Astrocyte (in vitro differentiated cells and primary cell): ENCODE results near the gene BBIP1. TPM values are rescaled to one million over a fixed set of nuclear protein-coding genes. Genes with fewer than 3 reads are reported as not detected.
A peak's percentile ranks its signal among the peaks of the same experiment; 100 is the strongest.

Experiments used
- DNase-seq: peaks from one replicate; pipeline ENCODE4 v3.0.0-alpha.2; 2010; ENCODE audit warnings: low read depth
- FAIRE-seq: peaks from 2 replicates; lab custom pipeline; 2011; peaks lifted over from hg19 to GRCh38; lab: Jason Lieb, UNC
- H2AFZ ChIP-seq: 2 replicates; pipeline ENCODE4 v1.6.0; 2012; ENCODE audit warnings: low read depth, low read length, inconsistent platforms
- H3K27ac ChIP-seq: 2 replicates; pipeline ENCODE4 v1.5.1; 2011; ENCODE audit warnings: low read depth, low read length, inconsistent platforms
- H3K27me3 ChIP-seq: 2 replicates; pipeline ENCODE4 v1.6.0; 2011; ENCODE audit warnings: low read length, inconsistent platforms; ENCODE audit not compliant: insufficient read depth
- H3K36me3 ChIP-seq: 2 replicates; pipeline ENCODE4 v1.5.1; 2011; ENCODE audit warnings: low read length, inconsistent platforms; ENCODE audit not compliant: insufficient read depth
- H3K4me1 ChIP-seq: 2 replicates; pipeline ENCODE4 v1.5.1; 2011; ENCODE audit warnings: low read length, inconsistent platforms; ENCODE audit not compliant: insufficient read depth
- H3K4me2 ChIP-seq: 2 replicates; pipeline ENCODE4 v1.6.0; 2012; ENCODE audit warnings: low read length, inconsistent platforms
- H3K4me3 ChIP-seq: 2 replicates; pipeline ENCODE4 v1.5.1; 2011; ENCODE audit warnings: low read depth, mild to moderate bottlenecking, low read length, inconsistent platforms; ENCODE audit not compliant: insufficient read depth
- H3K79me2 ChIP-seq: 2 replicates; pipeline ENCODE4 v1.6.0; 2012; ENCODE audit warnings: mild to moderate bottlenecking, low read length, inconsistent platforms; ENCODE audit not compliant: insufficient read depth
- H3K9ac ChIP-seq: 2 replicates; pipeline ENCODE4 v1.6.0; 2012; ENCODE audit warnings: mild to moderate bottlenecking, low read length, inconsistent platforms
- H3K9me3 ChIP-seq: 2 replicates; pipeline ENCODE4 v1.5.1; 2012; ENCODE audit warnings: low read depth, mild to moderate bottlenecking, low read length, inconsistent platforms; ENCODE audit not compliant: insufficient read depth
- H4K20me1 ChIP-seq: 2 replicates; pipeline ENCODE4 v1.6.0; 2012; ENCODE audit warnings: low read length, inconsistent platforms; ENCODE audit not compliant: insufficient read depth
- H3K27ac Mint-ChIP-seq: one replicate; pipeline ENCODE4 v1.8.0; 2021; ENCODE audit warnings: mild to moderate bottlenecking, mixed read lengths; ENCODE audit not compliant: unreplicated experiment
- H3K27me3 Mint-ChIP-seq: one replicate; pipeline ENCODE4 v1.8.0; 2021; ENCODE audit warnings: low read depth, mixed read lengths; ENCODE audit not compliant: unreplicated experiment
- H3K36me3 Mint-ChIP-seq: one replicate; pipeline ENCODE4 v1.8.0; 2021; ENCODE audit warnings: low read depth, mixed read lengths; ENCODE audit not compliant: unreplicated experiment
- H3K4me1 Mint-ChIP-seq: one replicate; pipeline ENCODE4 v1.8.0; 2021; ENCODE audit warnings: low read depth, mixed read lengths; ENCODE audit not compliant: unreplicated experiment
- H3K4me3 Mint-ChIP-seq: one replicate; pipeline ENCODE4 v1.8.0; 2021; ENCODE audit warnings: mild to moderate bottlenecking, moderate library complexity, mixed read lengths; ENCODE audit not compliant: unreplicated experiment
- H3K9me3 Mint-ChIP-seq: one replicate; pipeline ENCODE4 v1.8.0; 2021; ENCODE audit warnings: mild to moderate bottlenecking, mixed read lengths; ENCODE audit not compliant: unreplicated experiment
- EZH2 ChIP-seq: IDR thresholded peaks from 2 replicates; pipeline ENCODE4 v1.6.1; 2012; ENCODE audit warnings: mild to moderate bottlenecking, low read length, inconsistent platforms; ENCODE audit not compliant: insufficient read depth
- total RNA-seq: library from RNA; stranded (reverse); gene quantifications from 2 replicates; pipeline ENCODE4 v1.2.1, GENCODE V29; 2021
- TF ChIP-seq, protein P1 (sequence below): IDR thresholded peaks from 2 replicates; pipeline ENCODE4 v1.5.1; 2011; ENCODE audit warnings: low read depth, mild to moderate bottlenecking, inconsistent platforms, low read length, moderate library complexity; ENCODE audit not compliant: insufficient read depth

BBIP1 gene
- total RNA-seq, 1 donor from 2014 or later: 24.1 TPM

DNA sequence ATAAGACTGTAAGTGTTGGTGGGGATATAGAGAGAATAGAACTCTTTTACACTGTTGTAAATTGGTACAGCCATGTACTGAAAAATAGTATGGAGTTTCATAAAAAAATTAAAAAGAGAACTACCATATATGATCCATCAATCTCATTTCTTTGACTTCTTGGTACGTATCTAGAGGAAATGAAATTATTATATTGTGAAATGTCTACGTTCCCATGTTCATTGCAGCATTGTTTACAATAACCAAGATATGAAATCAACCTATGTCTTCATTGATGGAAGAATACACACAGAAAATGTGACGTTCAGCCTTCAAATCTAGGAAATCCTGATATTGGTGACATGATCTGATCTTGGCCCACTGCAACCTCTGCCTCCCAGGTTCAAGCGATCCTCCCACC is 32.4 kb upstream of the BBIP1 start:
- no peak overlapping the region for H3K4me3 Mint-ChIP-seq
- H3K4me2 ChIP-seq: no peak overlapping the region

DNA sequence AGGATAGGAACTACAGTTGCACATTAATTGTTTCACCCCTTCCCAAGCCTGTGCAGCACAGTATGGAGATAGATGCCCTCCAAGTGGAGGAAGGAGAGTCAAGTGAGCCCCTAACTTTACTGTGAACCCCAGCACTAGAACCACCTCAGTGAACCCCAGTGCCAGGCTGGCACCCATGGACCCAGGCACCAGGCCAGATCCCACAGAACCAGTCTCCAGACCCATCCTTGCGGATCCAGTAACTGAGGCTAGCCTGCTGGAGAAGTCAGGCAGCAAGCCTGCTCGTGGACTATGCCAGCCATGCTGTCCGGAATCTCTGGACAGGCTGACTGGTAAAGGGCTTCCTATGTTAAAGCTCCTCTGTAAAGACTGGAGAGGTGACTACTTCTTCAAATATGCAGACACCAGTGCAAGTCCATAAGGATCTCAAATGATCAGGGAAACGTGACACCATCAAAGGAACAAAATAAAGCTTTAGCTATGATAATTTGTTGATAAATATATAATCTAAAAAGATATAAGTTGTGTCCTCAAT is 28.1 kb upstream of the BBIP1 start:
- peak overlapping the region; percentile 55 for H3K27ac Mint-ChIP-seq
- Histone ChIP-seq H3K36me3 (peaks cover 5% of the 10 kb centered on the region), H3K4me3 (no peak overlapping the region), H3K27ac (no peak overlapping the region), H3K79me2 (peaks cover 78% of the 10 kb centered on the region), H3K4me2 (peak overlapping the region; percentile 6), H3K27me3 (no peaks in the 10 kb centered on the region), H3K4me1 (peaks cover 11% of the 10 kb centered on the region), H2AFZ (no peak overlapping the region), H3K9ac (no peak overlapping the region), H4K20me1 (peaks cover 52% of the 10 kb centered on the region), H3K9me3 (no peaks in the 10 kb centered on the region)
- H3K4me3 Mint-ChIP-seq: peak overlapping the region; percentile 20
- H3K36me3 Mint-ChIP-seq: peaks cover 28% of the 10 kb centered on the region
- H3K4me1 Mint-ChIP-seq: peaks cover 40% of the 10 kb centered on the region
- peak; percentile 48 for DNase-seq
- FAIRE-seq: no peak
- no peaks in the 10 kb centered on the region for H3K27me3 Mint-ChIP-seq
- no peaks in the 10 kb centered on the region for H3K9me3 Mint-ChIP-seq
- TF ChIP-seq, protein P1, sequence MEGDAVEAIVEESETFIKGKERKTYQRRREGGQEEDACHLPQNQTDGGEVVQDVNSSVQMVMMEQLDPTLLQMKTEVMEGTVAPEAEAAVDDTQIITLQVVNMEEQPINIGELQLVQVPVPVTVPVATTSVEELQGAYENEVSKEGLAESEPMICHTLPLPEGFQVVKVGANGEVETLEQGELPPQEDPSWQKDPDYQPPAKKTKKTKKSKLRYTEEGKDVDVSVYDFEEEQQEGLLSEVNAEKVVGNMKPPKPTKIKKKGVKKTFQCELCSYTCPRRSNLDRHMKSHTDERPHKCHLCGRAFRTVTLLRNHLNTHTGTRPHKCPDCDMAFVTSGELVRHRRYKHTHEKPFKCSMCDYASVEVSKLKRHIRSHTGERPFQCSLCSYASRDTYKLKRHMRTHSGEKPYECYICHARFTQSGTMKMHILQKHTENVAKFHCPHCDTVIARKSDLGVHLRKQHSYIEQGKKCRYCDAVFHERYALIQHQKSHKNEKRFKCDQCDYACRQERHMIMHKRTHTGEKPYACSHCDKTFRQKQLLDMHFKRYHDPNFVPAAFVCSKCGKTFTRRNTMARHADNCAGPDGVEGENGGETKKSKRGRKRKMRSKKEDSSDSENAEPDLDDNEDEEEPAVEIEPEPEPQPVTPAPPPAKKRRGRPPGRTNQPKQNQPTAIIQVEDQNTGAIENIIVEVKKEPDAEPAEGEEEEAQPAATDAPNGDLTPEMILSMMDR: no peak
- TF ChIP-seq EZH2: no peak

More for the DNA sequence above, 32.4 kb upstream of the BBIP1 start:
- Histone ChIP-seq H2AFZ (no peak overlapping the region), H3K79me2 (peaks cover 75% of the 10 kb centered on the region), H3K36me3 (no peaks in the 10 kb centered on the region), H4K20me1 (peaks cover 52% of the 10 kb centered on the region), H3K4me1 (peaks cover 9% of the 10 kb centered on the region), H3K9me3 (no peaks in the 10 kb centered on the region), H3K27ac (no peak overlapping the region), H3K9ac (no peak overlapping the region), H3K4me3 (no peak overlapping the region), H3K27me3 (no peaks in the 10 kb centered on the region)
- Mint-ChIP-seq H3K36me3 (peaks cover 13% of the 10 kb centered on the region), H3K27ac (no peak overlapping the region), H3K9me3 (no peaks in the 10 kb centered on the region), H3K4me1 (peaks cover 28% of the 10 kb centered on the region), H3K27me3 (no peaks in the 10 kb centered on the region)
- DNase-seq: no peak
- TF ChIP-seq EZH2: no peak
- TF ChIP-seq, protein P1: no peak
- no peak for FAIRE-seq

DNA sequence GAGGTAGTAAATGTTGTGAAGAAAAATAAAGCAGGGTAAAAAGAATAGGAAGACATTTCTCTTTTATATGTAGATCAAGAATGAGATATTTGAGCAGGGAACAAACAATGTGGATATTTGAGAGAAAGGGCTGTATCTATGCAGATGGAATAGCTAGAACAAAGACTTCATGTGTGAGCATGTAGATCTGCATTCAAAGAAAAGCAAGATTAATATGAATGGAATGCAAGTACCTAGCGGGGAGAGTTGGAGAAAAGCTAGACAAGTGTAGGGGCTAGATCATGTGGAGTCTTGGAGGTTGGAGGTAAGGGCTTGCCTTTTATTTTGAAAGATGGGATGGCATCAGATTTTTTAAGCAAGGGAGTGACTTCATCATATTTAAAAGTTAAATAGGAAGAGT is 27.5 kb upstream of the BBIP1 start:
- Histone ChIP-seq H3K27me3 (no peaks in the 10 kb centered on the region), H3K9ac (no peak overlapping the region), H2AFZ (no peak overlapping the region), H3K79me2 (peaks cover 77% of the 10 kb centered on the region), H3K4me2 (peak overlapping the region; percentile 6), H4K20me1 (peaks cover 49% of the 10 kb centered on the region), H3K4me3 (no peak overlapping the region), H3K9me3 (no peaks in the 10 kb centered on the region), H3K4me1 (peaks cover 11% of the 10 kb centered on the region), H3K36me3 (peaks cover 5% of the 10 kb centered on the region), H3K27ac (no peak overlapping the region)
- DNase-seq (no peak), FAIRE-seq (no peak)
- Mint-ChIP-seq H3K36me3 (peaks cover 26% of the 10 kb centered on the region), H3K9me3 (no peaks in the 10 kb centered on the region), H3K4me1 (peaks cover 40% of the 10 kb centered on the region), H3K27me3 (no peaks in the 10 kb centered on the region), H3K4me3 (no peak overlapping the region), H3K27ac (peak overlapping the region; percentile 16)
- TF ChIP-seq, protein P1: no peak
- no peak for TF ChIP-seq EZH2
